ENCODE data around the gene TMEM185B.
"Not testable (repeated sequence)": the region's sequence is repeated elsewhere in the genome, so short reads cannot be mapped to it uniquely, and the experiment has no call there.

Gene TMEM185B

GRCh38 chr2:120251078-120251477 lies 27.9 kb upstream of the TMEM185B start:
- no peak for DNase-seq

DNA sequence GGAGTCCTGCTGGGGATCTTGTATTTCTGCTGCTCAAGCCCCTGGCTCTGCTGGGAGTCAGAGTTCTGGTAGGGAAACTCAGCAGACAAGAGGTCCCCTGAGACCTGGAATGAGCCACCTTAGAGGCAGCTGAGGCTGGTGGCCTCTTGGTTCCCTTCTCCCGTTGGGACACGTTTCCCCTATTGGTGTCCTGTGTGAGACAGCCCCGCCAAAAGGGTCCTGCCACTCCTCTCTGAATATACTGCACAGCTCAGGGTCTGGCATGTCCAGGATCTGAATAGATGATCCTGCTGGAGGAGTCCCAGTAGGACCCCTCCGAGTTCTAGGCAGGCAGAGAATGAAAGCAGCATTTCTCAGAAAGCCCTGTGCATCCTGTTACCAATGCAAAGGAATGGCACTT lies 27.4 kb upstream of the TMEM185B start:
- DNase-seq, result no peak

- no peak for DNase-seq
Observed at GRCh38 chr2:120247851-120248250, 24.7 kb upstream of the TMEM185B start.

GRCh38 chr2:120246546-120247300 lies 23.5 kb upstream of the TMEM185B start:
- no peak for DNase-seq

DNA sequence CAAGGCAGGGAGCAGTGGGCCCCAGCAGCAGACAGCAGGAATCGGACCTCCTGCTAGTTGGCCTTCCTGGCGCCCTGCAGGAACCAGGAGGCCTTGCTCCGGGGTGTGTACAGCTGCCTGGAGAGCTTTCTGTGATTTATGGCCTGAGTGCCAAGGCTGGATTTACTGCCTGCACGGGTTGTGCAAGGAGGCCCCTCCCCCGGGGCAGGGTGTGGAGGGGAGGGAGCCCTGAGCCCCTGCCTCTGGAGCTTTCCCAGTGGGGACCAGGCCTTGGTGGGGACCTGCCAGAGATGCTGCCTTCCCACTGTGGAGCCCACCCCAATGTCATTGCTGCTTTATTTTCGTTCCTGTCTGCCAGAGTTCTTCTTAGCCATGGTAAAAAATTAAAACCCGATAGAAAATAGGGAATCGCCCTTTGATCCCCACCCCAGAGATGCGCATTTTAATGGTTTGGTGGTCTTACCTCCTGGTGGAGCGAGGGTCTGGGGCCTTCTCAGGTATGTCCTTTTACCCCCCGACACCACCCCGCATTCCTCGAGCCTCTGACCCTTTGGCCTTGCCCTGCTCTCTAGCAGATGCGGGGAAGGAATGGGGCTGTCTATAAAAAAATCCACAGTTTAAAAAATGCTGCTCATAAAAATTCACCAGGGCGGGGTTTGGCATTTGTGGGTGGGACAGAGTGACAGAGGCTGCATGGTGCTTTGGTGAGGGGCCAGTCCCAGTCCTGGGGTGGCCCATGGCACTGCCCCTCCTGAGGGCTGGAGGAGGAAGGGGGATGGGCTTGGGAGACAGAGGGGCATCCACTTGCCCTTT lies 22.5 kb upstream of the TMEM185B start:
- DNase-seq, result peak; percentile 30 to 85

DNA sequence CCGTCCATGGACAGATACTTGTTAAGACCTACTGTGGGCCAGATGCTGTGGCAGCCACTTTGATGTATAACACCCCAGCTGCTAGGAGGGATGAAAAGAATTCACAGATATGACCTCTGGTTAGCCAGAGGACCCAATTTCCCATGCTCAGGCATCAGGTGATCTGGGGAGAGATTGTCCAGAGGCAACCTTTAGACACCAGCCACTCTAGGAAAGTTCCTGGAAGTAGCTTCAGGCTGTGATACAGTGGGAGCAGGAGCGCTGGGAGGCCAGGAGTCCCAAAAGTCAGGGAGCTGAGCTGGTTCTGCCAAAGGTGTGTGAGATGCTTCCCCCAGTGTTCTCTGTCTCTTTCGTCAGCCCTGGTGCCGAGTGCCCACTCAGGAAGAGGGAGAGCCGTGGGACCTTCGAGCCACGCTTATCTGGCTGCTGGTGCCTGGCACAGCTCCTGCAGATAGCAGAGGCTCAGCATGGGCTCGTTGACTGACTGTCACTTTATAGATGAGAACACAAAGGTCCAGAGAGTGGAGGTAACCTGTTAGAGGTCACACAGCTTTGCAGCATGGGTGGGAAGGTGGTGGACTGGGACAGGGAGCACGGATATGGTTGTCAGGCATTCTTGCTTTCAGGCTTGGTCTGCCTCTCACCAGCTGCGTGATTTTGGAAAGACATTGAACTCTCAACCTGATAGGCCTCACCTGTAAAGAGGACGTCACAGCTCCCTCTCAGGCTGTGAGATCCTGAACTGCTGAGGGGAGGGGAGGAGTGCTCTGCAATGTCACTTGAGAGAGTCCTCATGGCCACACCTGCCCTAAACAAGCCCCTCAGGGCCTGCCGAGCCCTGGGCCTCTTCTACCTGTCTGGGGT lies 21.7 kb upstream of the TMEM185B start:
- no peak for DNase-seq

DNA sequence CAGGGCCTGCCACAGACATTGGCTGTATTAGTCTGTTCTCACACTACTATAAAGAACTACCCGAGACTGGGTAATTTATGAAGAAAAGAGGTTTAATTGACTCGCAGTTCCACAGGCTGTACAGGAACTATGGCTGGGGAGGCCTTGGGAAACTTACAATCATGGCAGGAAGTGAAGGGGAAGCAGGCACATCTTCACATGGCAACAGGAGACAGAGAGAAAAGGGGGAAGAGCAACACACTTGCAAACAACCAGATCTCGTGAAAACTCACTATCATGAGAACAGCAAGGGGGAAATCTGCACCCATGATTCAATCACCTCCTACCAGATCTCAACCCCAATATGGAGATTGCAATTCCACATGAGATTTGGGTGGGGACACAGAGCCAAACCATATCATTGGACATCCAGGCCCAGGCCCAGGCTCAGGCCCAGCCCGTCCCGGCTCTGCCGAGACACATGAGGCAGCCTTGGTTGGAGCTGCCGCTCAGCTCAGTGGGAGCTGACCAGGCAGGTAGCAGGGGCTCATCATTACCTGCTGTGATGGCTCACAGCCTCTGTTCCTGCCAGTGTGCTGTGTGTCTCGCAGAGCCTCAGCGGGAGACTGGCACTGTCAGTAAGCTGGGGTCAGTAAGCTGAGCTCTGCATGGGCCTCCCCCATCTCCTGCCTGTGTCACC lies 20.8 kb upstream of the TMEM185B start:
- DNase-seq, result no peak

- no peak for DNase-seq
Observed at GRCh38 chr2:120243211-120243610, 20.0 kb upstream of the TMEM185B start.

- no peak for DNase-seq
Observed at GRCh38 chr2:120241684-120242083, 18.5 kb upstream of the TMEM185B start.

DNA sequence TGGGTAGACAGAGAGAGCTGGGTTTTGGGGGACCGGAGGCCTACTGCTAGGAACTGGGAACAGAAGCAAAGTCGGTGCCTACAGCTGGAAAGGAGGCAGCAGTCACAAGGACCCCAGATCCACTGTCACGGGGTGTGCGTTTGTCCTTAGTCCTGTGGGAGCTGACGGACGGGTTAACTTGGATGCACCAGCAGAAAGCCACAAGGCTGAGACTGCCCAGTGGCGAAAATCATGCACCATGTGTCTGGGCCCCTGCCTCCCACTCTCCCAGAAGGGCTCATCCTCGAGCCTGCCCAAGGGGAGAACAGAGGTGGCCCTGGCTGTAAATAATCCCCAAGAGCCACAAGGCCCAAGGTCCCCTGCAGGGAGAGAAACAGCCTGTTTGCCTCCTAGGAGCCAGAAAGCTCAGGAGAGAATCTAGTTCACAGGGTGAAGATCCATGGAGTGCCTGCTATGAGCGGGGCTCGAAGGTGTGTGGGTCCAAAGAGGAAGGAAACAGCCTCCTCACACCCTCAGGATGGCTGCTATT lies 17.8 kb upstream of the TMEM185B start:
- no peak for DNase-seq

GRCh38 chr2:120239488-120240287 lies 16.5 kb upstream of the TMEM185B start:
- no peak for DNase-seq

GRCh38 chr2:120238728-120239487 lies 15.7 kb upstream of the TMEM185B start:
- DNase-seq, result no peak

DNA sequence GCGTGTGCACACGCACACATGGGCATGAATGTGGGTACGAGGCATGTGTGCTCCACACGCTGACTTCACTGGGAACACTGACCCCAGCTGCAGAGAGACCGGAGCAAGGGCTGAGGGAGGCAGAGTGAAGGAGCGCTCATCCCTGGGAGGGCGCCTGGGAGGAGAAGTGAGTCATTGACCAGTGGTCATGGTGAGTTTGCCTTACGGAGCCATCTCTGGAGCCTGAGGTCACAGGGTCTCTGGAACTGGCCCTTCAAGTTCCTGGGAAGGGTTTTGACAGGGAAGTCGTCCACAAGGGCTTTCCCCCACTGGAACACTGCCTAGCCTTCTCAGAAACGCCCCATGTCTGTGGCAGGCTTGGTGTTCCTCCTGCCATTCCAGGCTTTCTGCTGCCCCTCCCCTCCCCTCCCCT lies 14.3 kb upstream of the TMEM185B start:
- no peak for DNase-seq

- DNase-seq, result no peak
Observed at GRCh38 chr2:120236791-120237190, 13.6 kb upstream of the TMEM185B start.

DNA sequence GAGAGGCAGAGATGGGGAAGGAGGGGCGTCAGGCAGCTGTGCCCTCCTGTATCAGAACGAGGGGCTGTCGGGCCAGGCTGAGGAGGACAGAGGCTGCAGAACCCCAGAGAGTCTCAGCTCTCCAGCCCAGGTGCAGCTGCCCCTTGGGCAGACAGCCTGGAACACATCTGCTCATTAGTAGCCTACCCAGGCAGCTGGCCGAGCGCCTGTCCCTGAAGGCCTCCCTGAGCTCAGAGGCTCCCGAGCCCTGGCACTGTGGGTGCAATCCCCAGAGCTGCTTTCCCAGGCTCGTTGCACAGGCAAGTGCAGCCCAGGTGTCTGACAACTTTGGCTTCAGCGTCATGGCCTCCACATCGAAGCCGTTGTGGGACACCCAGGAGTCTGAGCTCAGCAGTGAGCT lies 13.1 kb upstream of the TMEM185B start:
- DNase-seq, result no peak

- no peak for DNase-seq
Observed at GRCh38 chr2:120235681-120236080, 12.5 kb upstream of the TMEM185B start.

DNA sequence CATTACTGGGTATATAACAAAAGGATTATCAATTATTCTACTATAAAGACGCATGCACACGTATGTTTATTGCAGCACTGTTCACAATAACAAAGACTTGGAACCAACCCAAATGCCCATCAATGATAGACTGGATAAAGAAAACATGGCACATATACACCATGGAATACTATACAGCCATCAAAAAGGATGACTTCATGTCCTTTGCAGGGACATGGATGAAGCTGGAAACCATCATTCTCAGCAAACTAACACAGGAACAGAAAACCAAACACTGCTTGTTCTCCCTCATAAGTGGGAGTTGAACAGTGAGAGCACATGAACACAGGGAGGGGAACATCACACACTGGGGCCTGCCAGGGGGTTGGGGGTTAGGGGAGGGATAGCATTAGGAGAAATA lies 12.0 kb upstream of the TMEM185B start:
- not testable (repeated sequence) for DNase-seq

- DNase-seq, result no peak
Observed at GRCh38 chr2:120233292-120233691, 10.1 kb upstream of the TMEM185B start.

DNA sequence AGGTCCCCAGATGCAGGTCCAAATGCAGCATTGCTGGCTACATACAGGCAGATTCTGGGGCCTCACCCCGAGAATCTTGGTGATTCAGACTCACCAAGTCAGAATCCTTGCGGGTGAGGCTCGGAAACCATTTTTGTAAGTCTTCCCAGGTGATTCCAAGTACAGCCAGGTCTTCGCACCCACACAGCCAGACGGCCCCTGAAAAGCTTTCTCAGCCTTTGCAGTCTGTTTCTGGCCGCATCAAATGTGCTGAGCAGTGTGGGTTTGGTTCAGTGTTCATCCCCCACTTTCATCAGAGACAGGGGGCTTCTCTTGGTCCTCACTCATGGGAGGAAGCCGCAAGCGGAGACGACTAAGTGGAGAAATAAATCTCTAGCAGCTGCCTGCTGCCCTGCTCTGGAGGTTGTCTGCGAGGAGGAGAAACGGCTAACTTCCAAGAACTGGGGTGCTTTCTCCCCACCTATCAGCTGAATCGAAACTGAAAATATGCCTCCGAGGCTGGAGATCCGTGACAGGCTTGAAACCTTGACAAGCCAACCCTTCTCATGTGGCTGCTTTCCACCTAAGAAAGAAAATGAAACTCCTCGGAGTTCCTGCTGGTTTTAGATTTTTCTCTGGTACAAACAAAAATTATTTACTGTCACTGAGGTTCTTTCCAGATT lies 8.9 kb upstream of the TMEM185B start:
- no peak for DNase-seq

DNA sequence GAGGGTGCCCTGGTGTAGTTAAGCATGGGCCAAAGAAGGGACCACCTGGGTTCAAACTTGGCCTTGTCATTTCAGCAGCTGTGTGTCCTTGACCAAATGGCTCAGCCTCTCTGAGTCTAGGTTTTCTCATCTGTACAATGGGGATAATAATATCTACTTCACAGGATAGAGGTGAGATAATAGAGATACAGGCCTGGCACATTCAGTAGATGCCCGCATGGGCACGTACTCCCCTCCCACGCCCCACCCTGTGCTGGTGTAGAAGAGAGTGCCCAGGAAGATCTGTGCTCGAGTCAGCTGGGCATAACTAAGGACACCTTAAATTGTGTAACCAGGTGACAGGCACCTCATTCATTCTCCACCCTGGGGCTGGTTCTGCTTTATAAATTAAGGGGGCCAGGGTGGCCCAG lies 8.4 kb upstream of the TMEM185B start:
- no peak for DNase-seq

All from NCI-H2081 (cell line).